Keratinocyte (primary cell): ENCODE data around the gene TEN1. TPM values are rescaled to one million over a fixed set of nuclear protein-coding genes. Genes with fewer than 3 reads are reported as not detected.

Source experiments
- DNase-seq: peaks from one replicate; pipeline ENCODE4 v3.0.0-alpha.2; 2011; ENCODE audit warnings: low read depth, missing footprints, low spot score
- FAIRE-seq: peaks from 2 replicates; lab custom pipeline; 2011; peaks lifted over from hg19 to GRCh38; lab: Jason Lieb, UNC
- H2AFZ ChIP-seq: 2 replicates; pipeline ENCODE4 v1.6.0; 2012; ENCODE audit warnings: low read length, control low read depth, inconsistent platforms; ENCODE audit not compliant: control insufficient read depth
- H3K27ac ChIP-seq: 2 replicates; pipeline ENCODE4 v1.5.1; 2011; ENCODE audit warnings: low read length; ENCODE audit not compliant: control insufficient read depth, insufficient read depth
- H3K27me3 ChIP-seq: 3 replicates; pipeline ENCODE4 v1.6.0; 2011; ENCODE audit warnings: low read length; ENCODE audit not compliant: control insufficient read depth, insufficient read depth; ENCODE audit errors: extremely low read depth
- H3K36me3 ChIP-seq, 2 experiments: 2 replicates in 1 of 2; 3 replicates in 1 of 2; pipeline ENCODE4 v1.5.1; 2011; ENCODE audit warnings: low read length in 2 of 2, mild to moderate bottlenecking in 1 of 2; ENCODE audit not compliant: control insufficient read depth in 2 of 2, insufficient read depth in 2 of 2; ENCODE audit errors: extremely low read depth in 1 of 2
- H3K4me1 ChIP-seq: 3 replicates; pipeline ENCODE4 v1.5.1; 2011; ENCODE audit warnings: low read length; ENCODE audit not compliant: control insufficient read depth, insufficient read depth; ENCODE audit errors: extremely low read depth
- H3K4me2 ChIP-seq: 3 replicates; pipeline ENCODE4 v1.6.0; 2011; ENCODE audit warnings: low read depth, low read length; ENCODE audit not compliant: control insufficient read depth, insufficient read depth; ENCODE audit errors: extremely low read depth
- H3K4me3 ChIP-seq, 3 experiments: fragments of 200-600 bp in 1 of 3; sonication (generic) in 1 of 3; 2 replicates in 2 of 3; 3 replicates in 1 of 3; pipeline ENCODE4 v1.5.1; 2011 to 2016; ENCODE audit warnings: low read length in 3 of 3, mild to moderate bottlenecking in 3 of 3, control low read depth in 2 of 3, inconsistent platforms in 1 of 3, low read depth in 1 of 3, mixed read lengths in 1 of 3, mixed run types in 1 of 3, moderate library complexity in 1 of 3; ENCODE audit not compliant: control insufficient read depth in 2 of 3, insufficient read depth in 2 of 3; ENCODE audit errors: extremely low read depth in 1 of 3
- H3K79me2 ChIP-seq: 2 replicates; pipeline ENCODE4 v1.6.0; 2012; ENCODE audit warnings: low read length; ENCODE audit not compliant: control insufficient read depth, insufficient read depth
- H3K9ac ChIP-seq: 3 replicates; pipeline ENCODE4 v1.6.0; 2011; ENCODE audit warnings: low read length; ENCODE audit not compliant: control insufficient read depth, insufficient read depth; ENCODE audit errors: extremely low read depth
- H3K9me1 ChIP-seq: 3 replicates; pipeline ENCODE4 v1.6.0; 2011; ENCODE audit warnings: low read length; ENCODE audit not compliant: control insufficient read depth, insufficient read depth; ENCODE audit errors: extremely low read depth
- H3K9me3 ChIP-seq: 2 replicates; pipeline ENCODE4 v1.5.1; 2012; ENCODE audit warnings: low read depth, low read length; ENCODE audit not compliant: control insufficient read depth
- H4K20me1 ChIP-seq: 3 replicates; pipeline ENCODE4 v1.6.0; 2011; ENCODE audit warnings: low read length; ENCODE audit not compliant: control insufficient read depth, insufficient read depth; ENCODE audit errors: extremely low read depth
- EZH2 ChIP-seq: IDR thresholded peaks from one replicate; pipeline ENCODE4 v1.6.1; 2012; ENCODE audit warnings: inconsistent platforms, mild to moderate bottlenecking, low read length, moderate library complexity
- dilution Hi-C: fragments of 300-500 bp; cut with MboI; formaldehyde crosslinking; loops from one replicate; pipeline ENCODE4 v1.7.0; 2020; ENCODE audit warnings: low sequenced_read_pairs; ENCODE audit not compliant: extremely low pct_ligation_motif_present
- polyA plus RNA-seq, 5 experiments: library from polyadenylated mRNA; depleted of rRNA in 3 of 5; stranded (reverse) in 3 of 5; stranded (forward) in 1 of 5; unstranded in 1 of 5; fragments of >200 nt; gene quantifications; 1 replicate in 1 of 5; 2 replicates in 3 of 5; 3 replicates in 1 of 5; pipeline versions ENCODE4 v1.2.1 to v1.2.3, GENCODE V29; 2011 to 2012; ENCODE audit warnings: missing spikeins in 2 of 5, low read depth in 1 of 5, low replicate concordance in 1 of 5
- TF ChIP-seq, protein P1 (sequence below), 3 experiments: IDR thresholded peaks in 1 of 3; conservative IDR thresholded peaks in 1 of 3; optimal IDR thresholded peaks in 1 of 3; 2 replicates in 2 of 3; 3 replicates in 1 of 3; pipeline versions ENCODE3 to v1.5.1; 2011; ENCODE audit warnings: low read length in 3 of 3, mild to moderate bottlenecking in 3 of 3, moderate library complexity in 2 of 3, control low read depth in 1 of 3, inconsistent platforms in 1 of 3; ENCODE audit not compliant: insufficient read depth in 2 of 3; ENCODE audit errors: extremely low read depth in 1 of 3

The TEN1 gene
- polyA plus RNA-seq, 1 donor (not counting 4 experiments of a cell fraction or from before 2014, with no cell fraction given) = 11.7 TPM

DNA sequence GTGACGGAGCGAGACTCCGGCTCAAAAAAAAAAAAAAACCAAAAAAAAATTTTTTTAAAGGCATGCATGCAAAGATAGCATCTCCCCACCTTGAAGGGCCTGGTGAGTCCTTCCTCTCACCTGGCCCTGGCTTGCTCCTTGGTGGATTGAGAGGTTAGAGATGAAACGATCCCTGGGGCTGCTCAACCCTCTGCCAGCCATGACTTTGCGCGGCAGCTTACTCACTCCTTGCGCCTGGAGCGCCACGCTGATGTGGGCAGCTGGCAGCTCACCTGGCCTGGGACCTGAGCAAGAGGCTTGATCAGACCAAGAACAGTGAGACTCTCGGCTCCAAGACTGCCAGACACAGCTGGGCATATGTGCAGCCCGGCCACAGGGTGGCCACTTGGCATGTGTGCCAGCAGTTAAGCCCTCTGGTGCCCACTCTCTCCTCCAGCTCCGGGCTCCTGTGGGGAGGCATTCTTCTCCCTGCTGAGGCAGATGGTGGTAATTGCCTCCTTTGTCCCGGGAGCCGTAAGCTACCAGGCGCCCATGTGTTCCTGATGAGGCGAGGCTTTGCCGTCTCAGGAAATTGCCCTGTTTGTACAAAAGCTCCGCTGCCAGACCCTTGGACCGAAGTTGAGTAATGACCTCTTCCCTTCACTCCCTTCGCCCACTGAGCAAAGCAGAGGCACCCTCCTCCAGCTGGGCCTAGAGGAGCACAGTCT lies 53.2 kb downstream of the TEN1 start:
- dilution Hi-C loops = no loop called here

DNA sequence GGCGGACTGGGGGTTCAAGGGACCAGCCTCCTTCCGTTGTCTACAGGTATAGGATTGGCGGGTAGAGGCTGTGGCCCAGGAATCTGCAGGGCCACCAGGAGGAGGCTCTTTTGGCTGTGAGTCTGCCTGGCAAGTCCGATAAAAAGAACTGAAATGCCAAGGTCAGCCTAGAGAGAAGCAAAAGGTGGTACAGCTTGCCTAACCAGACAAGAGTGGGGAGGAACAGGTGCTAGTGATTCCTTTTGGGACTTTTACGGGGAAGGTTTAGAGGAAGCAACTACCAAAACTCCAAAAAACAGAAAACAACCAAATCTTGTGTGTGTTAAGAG lies 53.7 kb downstream of the TEN1 start:
- Histone ChIP-seq H3K4me3 (no peak overlapping the region), H3K27me3 (no peaks in the 10 kb centered on the region), H2AFZ (no peak overlapping the region), H3K27ac (no peak overlapping the region), H3K9me1 (no peaks in the 10 kb centered on the region), H3K9me3 (no peaks in the 10 kb centered on the region), H3K79me2 (no peaks in the 10 kb centered on the region), H3K4me1 (no peaks in the 10 kb centered on the region), H3K4me2 (no peak overlapping the region), H3K9ac (no peak overlapping the region), H4K20me1 (no peaks in the 10 kb centered on the region), H3K36me3 (peaks cover 0 to 2% of the 10 kb centered on the region in 2 experiments)
- TF ChIP-seq, protein P1, sequence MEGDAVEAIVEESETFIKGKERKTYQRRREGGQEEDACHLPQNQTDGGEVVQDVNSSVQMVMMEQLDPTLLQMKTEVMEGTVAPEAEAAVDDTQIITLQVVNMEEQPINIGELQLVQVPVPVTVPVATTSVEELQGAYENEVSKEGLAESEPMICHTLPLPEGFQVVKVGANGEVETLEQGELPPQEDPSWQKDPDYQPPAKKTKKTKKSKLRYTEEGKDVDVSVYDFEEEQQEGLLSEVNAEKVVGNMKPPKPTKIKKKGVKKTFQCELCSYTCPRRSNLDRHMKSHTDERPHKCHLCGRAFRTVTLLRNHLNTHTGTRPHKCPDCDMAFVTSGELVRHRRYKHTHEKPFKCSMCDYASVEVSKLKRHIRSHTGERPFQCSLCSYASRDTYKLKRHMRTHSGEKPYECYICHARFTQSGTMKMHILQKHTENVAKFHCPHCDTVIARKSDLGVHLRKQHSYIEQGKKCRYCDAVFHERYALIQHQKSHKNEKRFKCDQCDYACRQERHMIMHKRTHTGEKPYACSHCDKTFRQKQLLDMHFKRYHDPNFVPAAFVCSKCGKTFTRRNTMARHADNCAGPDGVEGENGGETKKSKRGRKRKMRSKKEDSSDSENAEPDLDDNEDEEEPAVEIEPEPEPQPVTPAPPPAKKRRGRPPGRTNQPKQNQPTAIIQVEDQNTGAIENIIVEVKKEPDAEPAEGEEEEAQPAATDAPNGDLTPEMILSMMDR (optimal IDR thresholded peaks at IDR 0.05 in 1 of 3, IDR thresholded peaks at IDR 0.05 in 1 of 3, conservative IDR thresholded peaks at IDR 0.05 in 1 of 3; ENCODE audit: extremely low read depth in 1 of 3, insufficient read depth in 2 of 3, low read length in 3 of 3) = no peak
- TF ChIP-seq EZH2 = no peak
- no peak for DNase-seq
- dilution Hi-C loops = no loop called here
- FAIRE-seq = no peak

More for the DNA sequence above, 53.2 kb downstream of the TEN1 start:
- Histone ChIP-seq H3K27ac (no peak overlapping the region), H3K4me1 (peaks cover 4% of the 10 kb centered on the region), H3K9me3 (no peaks in the 10 kb centered on the region), H3K9me1 (no peaks in the 10 kb centered on the region), H3K9ac (no peak overlapping the region), H3K4me2 (no peak overlapping the region), H3K27me3 (no peaks in the 10 kb centered on the region), H3K36me3 (peaks cover 0 to 2% of the 10 kb centered on the region in 2 experiments), H3K79me2 (no peaks in the 10 kb centered on the region), H4K20me1 (no peaks in the 10 kb centered on the region), H3K4me3 (no peak overlapping the region), H2AFZ (no peak overlapping the region)
- DNase-seq (no peak), FAIRE-seq (no peak)
- TF ChIP-seq, protein P1 (optimal IDR thresholded peaks at IDR 0.05 in 1 of 3, IDR thresholded peaks at IDR 0.05 in 1 of 3, conservative IDR thresholded peaks at IDR 0.05 in 1 of 3; ENCODE audit: extremely low read depth in 1 of 3, insufficient read depth in 2 of 3, low read length in 3 of 3) = peak in 1 of 3 experiments; percentile 14
- TF ChIP-seq EZH2 = no peak
